NCI-H82 (cell line): Measurements from ENCODE around the gene MARK2.
A peak's percentile ranks its signal among the peaks of the same experiment; 100 is the strongest.

Source experiments
- DNase-seq: peaks from one replicate; lab custom pipeline; 2025; lab: John Stamatoyannopoulos, UW

The MARK2 gene

GRCh38 chr11:63882555-63883242, 43.8 kb downstream of the MARK2 start:
- no peak for DNase-seq

DNA sequence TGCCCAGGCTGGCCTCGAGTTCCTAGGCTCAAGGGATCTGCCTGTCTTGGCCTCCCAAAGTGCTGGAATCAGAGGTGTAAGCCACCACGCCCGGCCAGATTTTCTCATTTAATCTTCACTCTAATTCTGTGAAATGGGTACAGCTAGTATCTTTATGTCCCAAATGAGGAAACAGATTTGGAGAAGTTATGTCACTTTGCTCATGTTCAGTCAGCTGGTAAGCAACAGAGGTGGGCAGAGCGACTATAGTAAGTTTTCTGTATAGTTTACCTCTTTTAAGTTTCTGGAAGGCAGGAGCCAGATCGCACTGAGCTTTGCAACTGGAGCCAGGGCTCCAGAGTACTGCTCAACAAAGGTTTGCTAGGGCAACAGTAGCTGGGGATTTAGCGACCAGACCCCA, 44.9 kb downstream of the MARK2 start:
- no peak for DNase-seq

- DNase-seq, result no peak
Measured at GRCh38 chr11:63884196-63884932, 45.5 kb downstream of the MARK2 start.

DNA sequence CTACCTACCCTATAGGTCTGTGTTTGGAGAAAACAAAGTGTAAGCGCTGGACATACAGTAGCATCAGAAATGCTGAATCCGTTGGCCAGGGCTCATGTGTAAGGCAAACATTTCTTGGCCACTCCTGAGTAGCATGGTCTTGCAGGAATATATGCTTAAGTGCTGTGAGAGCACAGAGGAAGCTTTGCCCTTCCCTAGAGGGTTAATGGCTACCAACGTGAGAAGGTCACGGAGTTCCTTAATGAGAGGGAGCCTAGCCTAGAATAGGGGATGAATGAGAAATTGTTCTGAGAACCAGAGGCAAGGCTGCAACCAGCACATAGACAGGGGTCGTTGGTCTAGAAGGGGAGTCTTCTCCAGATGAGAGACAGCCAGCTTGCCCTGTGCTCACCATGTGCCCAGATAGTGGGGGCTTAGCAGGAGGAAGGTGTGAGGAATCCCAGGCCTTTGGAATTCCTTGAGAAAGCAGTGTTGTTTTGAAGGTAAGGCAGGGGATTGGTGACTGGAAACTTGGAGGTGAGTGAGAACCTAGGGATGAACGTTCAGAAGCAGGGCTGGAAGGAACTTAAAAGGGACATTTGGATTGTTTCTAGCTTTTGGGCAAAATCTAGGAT, 48.6 kb downstream of the MARK2 start:
- no peak for DNase-seq

DNA sequence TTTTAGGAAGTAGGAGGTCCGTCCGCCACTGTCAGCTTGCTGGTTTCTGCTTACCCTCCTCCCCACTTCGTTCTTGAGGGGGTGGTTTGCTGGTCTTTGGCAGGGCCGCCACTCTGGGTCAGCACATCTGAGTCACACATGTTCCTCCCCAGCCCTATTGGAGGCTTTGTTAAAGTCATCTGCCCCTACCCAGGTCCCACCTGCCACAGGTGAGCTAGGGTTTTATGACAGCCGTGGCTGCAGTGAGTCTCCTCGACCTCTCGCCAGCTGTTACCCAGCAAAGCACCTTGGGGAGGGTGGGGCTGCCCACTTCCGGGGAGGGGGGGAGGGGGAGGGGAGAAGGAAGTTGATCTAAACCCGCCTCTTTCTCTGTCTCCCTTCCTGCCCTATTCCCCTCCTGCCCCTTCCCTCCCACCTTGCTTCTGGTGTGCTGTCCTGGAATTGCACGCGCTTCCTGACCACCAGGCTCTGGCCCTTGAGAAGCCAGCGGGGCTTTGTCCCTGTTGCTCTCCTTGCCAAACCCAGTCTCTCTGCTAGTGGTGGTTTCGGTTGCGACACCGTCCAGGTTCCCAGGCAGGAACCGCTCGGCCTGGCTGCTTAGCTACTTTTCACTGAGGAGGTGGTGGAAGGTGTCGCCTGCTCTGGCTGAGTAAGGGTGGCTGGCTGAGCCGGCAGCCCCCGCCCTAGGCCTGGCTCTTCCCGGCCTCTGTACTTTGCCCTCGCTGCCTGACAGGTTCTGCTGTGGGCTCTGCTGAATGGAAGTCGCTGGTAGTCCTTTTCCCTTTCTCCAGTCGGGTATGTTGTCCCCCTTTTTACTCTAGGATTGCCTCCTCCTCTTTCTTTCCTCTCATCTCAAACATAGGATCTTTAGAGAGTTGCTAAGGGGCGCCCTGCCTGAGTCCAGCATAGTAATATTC, 49.5 kb downstream of the MARK2 start:
- DNase-seq, result peak; percentile 60

GRCh38 chr11:63889344-63889743, 50.4 kb downstream of the MARK2 start:
- DNase-seq, result no peak

- DNase-seq, result no peak
Measured at GRCh38 chr11:63890368-63890767, 51.5 kb downstream of the MARK2 start.

GRCh38 chr11:63892228-63892627, 53.3 kb downstream of the MARK2 start:
- DNase-seq, result no peak

- no peak for DNase-seq
Measured at GRCh38 chr11:63893355-63893754, 54.4 kb downstream of the MARK2 start.

DNA sequence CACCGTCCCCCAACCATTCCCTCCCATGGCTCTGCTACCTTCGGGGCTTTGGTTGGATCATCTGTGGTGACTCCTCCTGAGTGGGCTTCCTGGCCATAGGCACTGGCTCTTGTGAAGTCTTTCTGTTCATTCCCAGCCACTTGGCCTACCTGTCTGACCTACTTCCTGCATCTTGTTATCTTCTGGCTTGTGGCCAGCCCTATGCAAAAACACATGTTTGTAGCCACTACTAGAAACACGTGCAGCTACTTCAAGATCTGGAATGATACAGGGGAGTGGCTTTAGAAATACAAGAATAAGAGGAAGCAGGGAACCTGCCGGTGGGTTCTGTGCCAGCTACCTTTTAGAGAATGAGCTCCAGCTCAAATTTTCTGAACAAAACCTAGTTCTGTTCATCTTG, 57.2 kb downstream of the MARK2 start:
- no peak for DNase-seq

DNA sequence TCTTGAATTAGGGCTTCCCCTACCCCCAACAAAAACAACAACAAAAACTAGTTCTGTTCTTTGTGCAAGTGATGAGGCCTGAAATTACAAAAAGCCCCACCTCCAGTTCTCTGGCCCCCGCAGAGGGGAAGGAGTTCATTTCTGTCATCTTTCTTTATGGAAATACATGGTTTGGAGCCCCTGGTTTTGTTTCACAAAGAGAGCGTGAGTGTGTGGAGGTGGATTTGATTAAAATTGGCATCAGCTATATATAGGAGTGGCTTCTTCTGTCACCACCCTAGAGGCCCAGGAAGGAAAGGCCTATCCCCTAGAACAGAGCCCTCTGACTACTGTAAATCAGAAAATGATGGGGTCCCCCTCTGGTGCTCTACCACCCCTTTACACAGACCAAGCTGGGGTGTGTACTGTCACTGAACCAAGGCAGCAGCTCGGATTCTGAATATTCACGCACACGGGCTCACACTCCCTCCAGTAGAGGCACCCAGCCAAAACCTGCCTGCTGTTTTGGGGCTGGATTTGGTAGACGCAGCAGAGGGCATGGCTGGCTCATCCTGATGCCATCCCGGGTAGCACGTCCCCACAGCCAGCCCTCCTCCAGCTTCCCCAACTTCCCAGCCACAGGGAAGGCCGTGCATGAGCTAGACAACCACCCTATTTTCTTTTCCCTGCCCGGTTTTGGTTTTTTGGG, 58.7 kb downstream of the MARK2 start:
- no peak for DNase-seq

GRCh38 chr11:63901660-63902059, 62.8 kb downstream of the MARK2 start:
- DNase-seq, result peak; percentile 19

- DNase-seq, result no peak
Measured at GRCh38 chr11:63903884-63904283, 65.0 kb downstream of the MARK2 start.

DNA sequence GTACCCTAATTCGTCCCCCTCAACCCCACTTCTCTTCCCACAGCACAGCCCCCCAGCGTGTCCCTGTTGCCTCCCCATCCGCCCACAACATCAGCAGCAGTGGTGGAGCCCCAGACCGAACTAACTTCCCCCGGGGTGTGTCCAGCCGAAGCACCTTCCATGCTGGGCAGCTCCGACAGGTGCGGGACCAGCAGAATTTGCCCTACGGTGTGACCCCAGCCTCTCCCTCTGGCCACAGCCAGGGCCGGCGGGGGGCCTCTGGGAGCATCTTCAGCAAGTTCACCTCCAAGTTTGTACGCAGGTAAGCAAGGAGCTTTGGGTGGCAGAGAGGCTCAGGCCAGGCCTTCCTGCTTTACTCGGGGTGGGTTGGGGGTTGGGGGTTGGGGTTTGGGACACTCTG, 65.8 kb downstream of the MARK2 start:
- DNase-seq, result no peak

DNA sequence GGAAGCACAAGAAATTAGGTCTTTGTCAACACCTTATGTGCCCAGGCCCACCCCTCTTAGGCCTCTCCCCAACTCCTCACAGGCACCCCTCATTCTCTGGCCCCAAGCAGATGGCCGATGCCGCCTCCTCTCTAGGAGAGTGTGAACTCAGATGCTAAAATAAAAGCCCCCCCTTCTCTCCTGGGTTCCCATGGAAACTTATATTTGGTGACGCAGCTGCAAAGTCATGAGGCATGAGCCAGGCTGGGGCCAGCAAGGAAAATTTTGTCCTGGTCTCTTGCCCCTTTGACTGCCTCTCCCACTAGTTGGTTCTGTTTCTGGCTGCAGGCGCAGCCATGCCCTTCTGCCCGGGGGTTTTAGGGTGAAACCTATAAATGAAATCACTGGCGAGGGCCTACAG, 66.3 kb downstream of the MARK2 start:
- DNase-seq, result no peak

DNA sequence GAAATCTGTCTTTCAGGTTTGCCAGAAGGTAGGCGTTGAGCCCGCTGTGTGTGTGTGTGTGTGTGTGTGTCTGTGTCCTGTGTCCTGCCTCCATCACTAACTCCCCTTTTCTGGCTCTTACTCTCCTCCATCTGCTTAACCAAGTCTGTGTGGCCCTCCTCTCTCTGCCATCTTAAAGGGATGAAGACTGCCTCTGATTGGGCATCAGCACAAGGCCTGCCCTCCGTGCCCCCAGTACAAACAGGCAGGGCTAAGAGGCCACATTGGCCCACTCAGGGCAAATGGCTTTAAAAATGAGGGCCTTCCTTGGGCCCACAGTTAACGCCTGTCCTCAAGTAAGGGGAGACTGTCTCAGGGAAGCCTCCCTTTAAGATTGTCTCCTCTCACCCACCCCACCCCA, 67.2 kb downstream of the MARK2 start:
- no peak for DNase-seq

- peak; percentile 45 for DNase-seq
Measured at GRCh38 chr11:63906585-63906984, 67.7 kb downstream of the MARK2 start.

DNA sequence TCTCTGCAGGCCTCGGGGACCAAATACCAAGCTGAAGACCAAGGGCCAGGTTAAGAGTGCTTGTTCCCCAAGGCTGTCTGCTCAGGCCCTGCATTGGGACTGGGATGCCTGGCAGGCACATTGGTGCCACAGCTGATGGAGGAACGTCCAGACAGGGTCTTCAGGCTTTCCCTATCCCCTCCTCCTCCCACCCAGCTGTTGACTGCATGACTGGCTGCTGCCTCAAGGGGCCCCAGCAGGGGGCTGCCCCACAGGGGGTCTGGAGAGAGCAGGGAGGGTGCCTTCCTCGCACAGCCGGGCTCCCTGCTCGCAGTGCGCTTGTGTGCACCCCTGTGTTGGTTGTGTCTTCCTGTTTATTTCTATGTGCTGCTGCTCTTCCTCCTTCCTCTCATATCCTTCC, 68.2 kb downstream of the MARK2 start:
- DNase-seq, result peak; percentile 59

DNA sequence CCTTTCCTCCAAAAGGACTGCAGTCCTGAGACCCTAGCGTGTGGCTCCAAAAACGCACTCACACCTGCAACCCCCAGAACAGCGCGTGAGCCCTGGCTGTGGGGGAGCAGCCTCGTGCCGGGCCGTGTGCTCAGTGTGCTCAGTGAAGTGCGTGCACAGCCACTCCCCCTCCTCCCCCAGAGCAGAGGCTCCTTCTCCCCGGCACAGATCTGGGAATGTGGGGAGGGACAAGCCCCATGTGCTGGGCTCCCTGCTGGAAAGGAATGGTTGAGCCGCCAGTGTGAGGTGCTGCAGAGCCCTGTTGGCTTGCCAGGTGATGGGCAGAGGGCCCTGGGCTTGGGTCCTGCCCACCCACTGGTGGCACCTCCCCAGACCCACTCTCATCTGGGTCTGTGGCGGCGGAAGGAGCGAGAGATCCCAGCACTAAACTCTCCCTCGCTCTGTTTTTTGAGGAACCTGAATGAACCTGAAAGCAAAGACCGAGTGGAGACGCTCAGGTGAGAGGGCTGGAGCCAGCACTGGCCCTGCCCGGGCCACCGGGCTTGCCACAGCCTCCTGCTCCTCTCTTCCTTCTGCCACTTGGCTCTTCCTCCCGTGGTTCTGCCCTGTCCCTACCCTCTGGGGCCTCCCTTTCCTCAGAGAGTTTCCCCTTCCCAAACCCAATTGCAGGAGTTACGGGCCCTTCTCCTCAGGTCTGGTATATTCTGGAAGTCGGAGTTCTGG, 69.1 kb downstream of the MARK2 start:
- DNase-seq, result peak; percentile 60

DNA sequence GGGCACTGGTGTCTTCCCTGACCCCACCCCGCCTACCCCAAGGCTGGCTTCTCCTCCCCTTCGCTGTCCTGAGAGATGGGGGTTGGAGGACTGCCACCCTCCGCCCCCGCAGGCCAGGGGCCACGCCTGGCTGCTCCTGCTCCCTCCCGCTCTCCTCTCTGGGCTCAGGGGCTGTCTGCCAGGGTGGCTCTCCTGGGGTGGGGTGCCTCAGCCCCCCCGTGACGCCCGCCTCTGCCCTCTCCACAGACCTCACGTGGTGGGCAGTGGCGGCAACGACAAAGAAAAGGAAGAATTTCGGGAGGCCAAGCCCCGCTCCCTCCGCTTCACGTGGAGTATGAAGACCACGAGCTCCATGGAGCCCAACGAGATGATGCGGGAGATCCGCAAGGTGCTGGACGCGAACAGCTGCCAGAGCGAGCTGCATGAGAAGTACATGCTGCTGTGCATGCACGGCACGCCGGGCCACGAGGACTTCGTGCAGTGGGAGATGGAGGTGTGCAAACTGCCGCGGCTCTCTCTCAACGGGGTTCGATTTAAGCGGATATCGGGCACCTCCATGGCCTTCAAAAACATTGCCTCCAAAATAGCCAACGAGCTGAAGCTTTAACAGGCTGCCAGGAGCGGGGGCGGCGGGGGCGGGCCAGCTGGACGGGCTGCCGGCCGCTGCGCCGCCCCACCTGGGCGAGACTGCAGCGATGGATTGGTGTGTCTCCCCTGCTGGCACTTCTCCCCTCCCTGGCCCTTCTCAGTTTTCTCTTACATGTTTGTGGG, 69.9 kb downstream of the MARK2 start:
- no peak for DNase-seq
